ENCODE data around the gene RUNDC3A.

RUNDC3A gene

GRCh38 chr17:44309472-44309871 is 1.1 kb downstream of the RUNDC3A start:
- Mint-ChIP-seq H3K27me3 (peaks cover 93% of the 10 kb centered on the region), H3K4me3 (no peak overlapping the region), H3K27ac (no peak overlapping the region), H3K4me1 (peaks cover 20% of the 10 kb centered on the region), H3K36me3 (no peaks in the 10 kb centered on the region), H3K9me3 (no peaks in the 10 kb centered on the region)
- CTCF ChIA-PET: no interaction called here
- no peak for DNase-seq

GRCh38 chr17:44310188-44310587 is 1.8 kb downstream of the RUNDC3A start:
- DNase-seq: no peak
- peaks cover 94% of the 10 kb centered on the region for H3K27me3 Mint-ChIP-seq
- no peak overlapping the region for H3K4me3 Mint-ChIP-seq
- H3K36me3 Mint-ChIP-seq: no peaks in the 10 kb centered on the region
- H3K4me1 Mint-ChIP-seq: peaks cover 20% of the 10 kb centered on the region
- no peaks in the 10 kb centered on the region for H3K9me3 Mint-ChIP-seq
- no peak overlapping the region for H3K27ac Mint-ChIP-seq
- CTCF ChIA-PET: no interaction called here

GRCh38 chr17:44310609-44311376 is 2.4 kb downstream of the RUNDC3A start:
- Mint-ChIP-seq H3K36me3 (no peaks in the 10 kb centered on the region), H3K4me1 (peaks cover 24% of the 10 kb centered on the region), H3K9me3 (no peaks in the 10 kb centered on the region), H3K27me3 (peaks cover 94% of the 10 kb centered on the region), H3K27ac (no peak overlapping the region), H3K4me3 (no peak overlapping the region)
- CTCF ChIA-PET: interaction anchor here (0.7 kb wide), 1 partner anchor 101 kb away, joined by 3 read pairs; no protein-coding TSS in a partner anchor
- no peak for DNase-seq

- peaks cover 96% of the 10 kb centered on the region for H3K27me3 Mint-ChIP-seq
- CTCF ChIA-PET: interaction anchor here (0.7 kb wide), 1 partner anchor 102 kb away, joined by 3 read pairs; no protein-coding TSS in a partner anchor
Observed at GRCh38 chr17:44311562-44312181, 3.3 kb downstream of the RUNDC3A start.

GRCh38 chr17:44312396-44313104 is 4.1 kb downstream of the RUNDC3A start:
- Mint-ChIP-seq H3K9me3 (no peaks in the 10 kb centered on the region), H3K4me1 (peaks cover 26% of the 10 kb centered on the region), H3K27me3 (peaks cover 96% of the 10 kb centered on the region), H3K4me3 (no peak overlapping the region), H3K27ac (no peak overlapping the region), H3K36me3 (no peaks in the 10 kb centered on the region)
- no peak for DNase-seq
- CTCF ChIA-PET: interaction anchor here (0.9 kb wide), 1 partner anchor 37 kb away, joined by 3 read pairs; no protein-coding TSS in a partner anchor

More at GRCh38 chr17:44311562-44312181, 3.3 kb downstream of the RUNDC3A start:
- peaks cover 30% of the 10 kb centered on the region for H3K4me1 Mint-ChIP-seq
- no peak for DNase-seq
- H3K36me3 Mint-ChIP-seq: no peaks in the 10 kb centered on the region
- H3K9me3 Mint-ChIP-seq: no peaks in the 10 kb centered on the region
- no peak overlapping the region for H3K27ac Mint-ChIP-seq
- no peak overlapping the region for H3K4me3 Mint-ChIP-seq

- no peak for DNase-seq
- H3K27ac Mint-ChIP-seq: no peak overlapping the region
- CTCF ChIA-PET: no interaction called here
- H3K4me1 Mint-ChIP-seq: peaks cover 20% of the 10 kb centered on the region
- no peaks in the 10 kb centered on the region for H3K9me3 Mint-ChIP-seq
- no peaks in the 10 kb centered on the region for H3K36me3 Mint-ChIP-seq
- peak overlapping the region; percentile 55 for H3K4me3 Mint-ChIP-seq
- peaks cover 90% of the 10 kb centered on the region for H3K27me3 Mint-ChIP-seq
Observed at GRCh38 chr17:44314031-44314430, 5.6 kb downstream of the RUNDC3A start.

- no peaks in the 10 kb centered on the region for H3K9me3 Mint-ChIP-seq
- DNase-seq: no peak
- peaks cover 85% of the 10 kb centered on the region for H3K27me3 Mint-ChIP-seq
- no peak overlapping the region for H3K27ac Mint-ChIP-seq
- CTCF ChIA-PET: no interaction called here
- H3K36me3 Mint-ChIP-seq: peaks cover 4% of the 10 kb centered on the region
- H3K4me3 Mint-ChIP-seq: peak overlapping the region; percentile 55
- H3K4me1 Mint-ChIP-seq: peaks cover 17% of the 10 kb centered on the region
Observed at GRCh38 chr17:44314524-44314868, 6.1 kb downstream of the RUNDC3A start.

GRCh38 chr17:44314869-44315661 is 6.7 kb downstream of the RUNDC3A start:
- peak overlapping the region; percentile 55 for H3K4me3 Mint-ChIP-seq
- H3K27ac Mint-ChIP-seq: no peak overlapping the region
- H3K4me1 Mint-ChIP-seq: peaks cover 13% of the 10 kb centered on the region
- H3K9me3 Mint-ChIP-seq: no peaks in the 10 kb centered on the region
- peaks cover 80% of the 10 kb centered on the region for H3K27me3 Mint-ChIP-seq
- peaks cover 6% of the 10 kb centered on the region for H3K36me3 Mint-ChIP-seq
- CTCF ChIA-PET: no interaction called here
- peak; percentile 67 for DNase-seq

- CTCF ChIA-PET: interaction anchor here (0.7 to 3.5 kb wide), 4 partner anchors 14 to 337 kb away, joined by 3 to 17 read pairs (median 3); no protein-coding TSS in a partner anchor
- Mint-ChIP-seq H3K27me3 (peaks cover 70% of the 10 kb centered on the region), H3K4me1 (peaks cover 13% of the 10 kb centered on the region), H3K36me3 (peaks cover 6% of the 10 kb centered on the region), H3K27ac (no peak overlapping the region), H3K4me3 (peak overlapping the region; percentile 55), H3K9me3 (no peaks in the 10 kb centered on the region)
- DNase-seq: no peak
Observed at GRCh38 chr17:44315760-44316731, 7.6 kb downstream of the RUNDC3A start.

GRCh38 chr17:44317545-44317944 is 9.1 kb downstream of the RUNDC3A start:
- DNase-seq: no peak
- no peaks in the 10 kb centered on the region for H3K9me3 Mint-ChIP-seq
- no peak overlapping the region for H3K4me3 Mint-ChIP-seq
- H3K27ac Mint-ChIP-seq: no peak overlapping the region
- CTCF ChIA-PET: interaction anchor here (1.0 to 3.5 kb wide), 2 partner anchors 13 to 108 kb away, joined by 4 to 17 read pairs; no protein-coding TSS in a partner anchor
- H3K4me1 Mint-ChIP-seq: peaks cover 20% of the 10 kb centered on the region
- H3K36me3 Mint-ChIP-seq: peaks cover 6% of the 10 kb centered on the region
- peaks cover 57% of the 10 kb centered on the region for H3K27me3 Mint-ChIP-seq

- CTCF ChIA-PET: interaction anchor here (1.0 to 3.5 kb wide), 2 partner anchors 13 to 108 kb away, joined by 4 to 17 read pairs; no protein-coding TSS in a partner anchor
- no peaks in the 10 kb centered on the region for H3K9me3 Mint-ChIP-seq
- no peak overlapping the region for H3K4me3 Mint-ChIP-seq
- H3K27ac Mint-ChIP-seq: peak overlapping the region; percentile 3
- no peak for DNase-seq
- peaks cover 6% of the 10 kb centered on the region for H3K36me3 Mint-ChIP-seq
- H3K27me3 Mint-ChIP-seq: peaks cover 52% of the 10 kb centered on the region
- H3K4me1 Mint-ChIP-seq: peaks cover 25% of the 10 kb centered on the region
Observed at GRCh38 chr17:44318077-44318892, 9.9 kb downstream of the RUNDC3A start.

GRCh38 chr17:44320066-44320465 is 11.7 kb downstream of the RUNDC3A start:
- Mint-ChIP-seq H3K4me1 (peaks cover 31% of the 10 kb centered on the region), H3K9me3 (no peaks in the 10 kb centered on the region), H3K36me3 (peaks cover 6% of the 10 kb centered on the region), H3K27ac (no peak overlapping the region), H3K27me3 (peaks cover 34% of the 10 kb centered on the region), H3K4me3 (no peak overlapping the region)
- CTCF ChIA-PET: interaction anchor here (1.9 to 4.6 kb wide), 3 partner anchors 10 to 110 kb away, joined by 7 to 30 read pairs (median 11); no protein-coding TSS in a partner anchor
- no peak for DNase-seq
